K562 (cell line): ENCODE measurements around the gene DCAF6. TPM values are rescaled to one million over a fixed set of nuclear protein-coding genes. Genes with fewer than 3 reads are reported as not detected.

Experiments
- CBX8 ChIP-seq: fragments of 200-600 bp; sonication (generic); IDR thresholded peaks from 2 replicates; pipeline ENCODE4 v1.6.1; 2012; ENCODE audit warnings: borderline replicate concordance, mixed run types, low read depth, mild to moderate bottlenecking, moderate library complexity, mixed read lengths, low read length, control low read depth, inconsistent platforms; ENCODE audit not compliant: poor library complexity, severe bottlenecking; ENCODE audit errors: extremely low read depth
- ID3 ChIP-seq, 2 experiments: fragments of 250-450 bp in 1 of 2; fragments of 450-650 bp in 1 of 2; sonication (Bioruptor Pico) in 1 of 2; IDR thresholded peaks; 2 replicates each; pipeline versions ENCODE4 v1.6.1 to v1.8.0; 2016 to 2021; ENCODE audit warnings: mild to moderate bottlenecking in 2 of 2, moderate library complexity in 2 of 2, missing compliant biosample characterization in 1 of 2, missing genetic modification characterization in 1 of 2
- NFE2L1 ChIP-seq: fragments of 450-650 bp; IDR thresholded peaks from 2 replicates; pipeline ENCODE4 v1.6.1; 2016; ENCODE audit warnings: missing genetic modification characterization, low read depth, mild to moderate bottlenecking, missing compliant biosample characterization, moderate library complexity, borderline replicate concordance
- POLR2A ChIP-seq: fragments of 450-650 bp; conservative IDR thresholded peaks from 2 replicates; pipeline ENCODE4 v1.6.1; 2016
- ZNF507 ChIP-seq: conservative IDR thresholded peaks from 2 replicates; pipeline ENCODE4 v1.6.1; 2017; ENCODE audit warnings: missing genetic modification characterization, missing compliant biosample characterization
- polyA plus RNA-seq, 8 experiments: library from polyadenylated mRNA; depleted of rRNA in 4 of 8; stranded (reverse) in 5 of 8; unstranded in 3 of 8; fragments of >200 nt; fragmentation: Nextera tagmentation in 2 of 8; fragmentation: Illumina TruSeq in 1 of 8; extraction: Ambion mirVana in 2 of 8; extraction: Trizol in 1 of 8; gene quantifications; 2 replicates each; pipeline versions ENCODE4 v1.2.1 to v1.2.3, GENCODE V29; 2011 to 2014; ENCODE audit warnings: inconsistent platforms in 1 of 8, missing spikeins in 1 of 8
- total RNA-seq, 7 experiments: library from RNA; depleted of rRNA in 6 of 7; stranded (reverse); fragments of >200 nt in 6 of 7; fragmentation: Illumina TruSeq in 2 of 7; extraction: Trizol in 2 of 7; gene quantifications; 2 replicates each; pipeline versions ENCODE4 v1.2.1 to v1.2.3, GENCODE V29; 2011 to 2021; ENCODE audit warnings: low replicate concordance in 1 of 7
- TF ChIP-seq, protein P1 (sequence below): fragments of 200-600 bp; sonication (generic); IDR thresholded peaks from one replicate; pipeline ENCODE4 v1.6.1; 2012; ENCODE audit warnings: mild to moderate bottlenecking, low read depth, low read length, inconsistent platforms
- TF ChIP-seq, protein P2 (sequence below): fragments of 250-450 bp; sonication (Bioruptor Pico); IDR thresholded peaks from 2 replicates; pipeline ENCODE4 v1.5.0; 2021
- TF ChIP-seq, protein P3 (sequence below), 2 experiments: IDR thresholded peaks in 1 of 2; conservative IDR thresholded peaks in 1 of 2; 2 replicates each; pipeline ENCODE4 v1.6.1; 2016; ENCODE audit warnings: low read depth in 2 of 2, mild to moderate bottlenecking in 1 of 2, missing compliant biosample characterization in 1 of 2, missing genetic modification characterization in 1 of 2, moderate library complexity in 1 of 2

Gene DCAF6
- total and polyA plus RNA-seq, 9 of the 15 experiments (the other 6 are each of a cell fraction or from before 2014, with no cell fraction given) = 19.1 to 102 (median 46.3) TPM

GRCh38 chr1:167984886-167985489, 48.5 kb downstream of the DCAF6 start (continued):
- TF ChIP-seq NFE2L1 (tag) (no peak), CBX8 (no peak), ID3 (CRISPR knock-in tag; IDR thresholded peaks at IDR 0.05) (no peak), ID3 (tag; IDR thresholded peaks at IDR 0.05) (peak; percentile 91), POLR2A (peak; percentile 66), ZNF507 (tag) (no peak)
- TF ChIP-seq, protein P1, sequence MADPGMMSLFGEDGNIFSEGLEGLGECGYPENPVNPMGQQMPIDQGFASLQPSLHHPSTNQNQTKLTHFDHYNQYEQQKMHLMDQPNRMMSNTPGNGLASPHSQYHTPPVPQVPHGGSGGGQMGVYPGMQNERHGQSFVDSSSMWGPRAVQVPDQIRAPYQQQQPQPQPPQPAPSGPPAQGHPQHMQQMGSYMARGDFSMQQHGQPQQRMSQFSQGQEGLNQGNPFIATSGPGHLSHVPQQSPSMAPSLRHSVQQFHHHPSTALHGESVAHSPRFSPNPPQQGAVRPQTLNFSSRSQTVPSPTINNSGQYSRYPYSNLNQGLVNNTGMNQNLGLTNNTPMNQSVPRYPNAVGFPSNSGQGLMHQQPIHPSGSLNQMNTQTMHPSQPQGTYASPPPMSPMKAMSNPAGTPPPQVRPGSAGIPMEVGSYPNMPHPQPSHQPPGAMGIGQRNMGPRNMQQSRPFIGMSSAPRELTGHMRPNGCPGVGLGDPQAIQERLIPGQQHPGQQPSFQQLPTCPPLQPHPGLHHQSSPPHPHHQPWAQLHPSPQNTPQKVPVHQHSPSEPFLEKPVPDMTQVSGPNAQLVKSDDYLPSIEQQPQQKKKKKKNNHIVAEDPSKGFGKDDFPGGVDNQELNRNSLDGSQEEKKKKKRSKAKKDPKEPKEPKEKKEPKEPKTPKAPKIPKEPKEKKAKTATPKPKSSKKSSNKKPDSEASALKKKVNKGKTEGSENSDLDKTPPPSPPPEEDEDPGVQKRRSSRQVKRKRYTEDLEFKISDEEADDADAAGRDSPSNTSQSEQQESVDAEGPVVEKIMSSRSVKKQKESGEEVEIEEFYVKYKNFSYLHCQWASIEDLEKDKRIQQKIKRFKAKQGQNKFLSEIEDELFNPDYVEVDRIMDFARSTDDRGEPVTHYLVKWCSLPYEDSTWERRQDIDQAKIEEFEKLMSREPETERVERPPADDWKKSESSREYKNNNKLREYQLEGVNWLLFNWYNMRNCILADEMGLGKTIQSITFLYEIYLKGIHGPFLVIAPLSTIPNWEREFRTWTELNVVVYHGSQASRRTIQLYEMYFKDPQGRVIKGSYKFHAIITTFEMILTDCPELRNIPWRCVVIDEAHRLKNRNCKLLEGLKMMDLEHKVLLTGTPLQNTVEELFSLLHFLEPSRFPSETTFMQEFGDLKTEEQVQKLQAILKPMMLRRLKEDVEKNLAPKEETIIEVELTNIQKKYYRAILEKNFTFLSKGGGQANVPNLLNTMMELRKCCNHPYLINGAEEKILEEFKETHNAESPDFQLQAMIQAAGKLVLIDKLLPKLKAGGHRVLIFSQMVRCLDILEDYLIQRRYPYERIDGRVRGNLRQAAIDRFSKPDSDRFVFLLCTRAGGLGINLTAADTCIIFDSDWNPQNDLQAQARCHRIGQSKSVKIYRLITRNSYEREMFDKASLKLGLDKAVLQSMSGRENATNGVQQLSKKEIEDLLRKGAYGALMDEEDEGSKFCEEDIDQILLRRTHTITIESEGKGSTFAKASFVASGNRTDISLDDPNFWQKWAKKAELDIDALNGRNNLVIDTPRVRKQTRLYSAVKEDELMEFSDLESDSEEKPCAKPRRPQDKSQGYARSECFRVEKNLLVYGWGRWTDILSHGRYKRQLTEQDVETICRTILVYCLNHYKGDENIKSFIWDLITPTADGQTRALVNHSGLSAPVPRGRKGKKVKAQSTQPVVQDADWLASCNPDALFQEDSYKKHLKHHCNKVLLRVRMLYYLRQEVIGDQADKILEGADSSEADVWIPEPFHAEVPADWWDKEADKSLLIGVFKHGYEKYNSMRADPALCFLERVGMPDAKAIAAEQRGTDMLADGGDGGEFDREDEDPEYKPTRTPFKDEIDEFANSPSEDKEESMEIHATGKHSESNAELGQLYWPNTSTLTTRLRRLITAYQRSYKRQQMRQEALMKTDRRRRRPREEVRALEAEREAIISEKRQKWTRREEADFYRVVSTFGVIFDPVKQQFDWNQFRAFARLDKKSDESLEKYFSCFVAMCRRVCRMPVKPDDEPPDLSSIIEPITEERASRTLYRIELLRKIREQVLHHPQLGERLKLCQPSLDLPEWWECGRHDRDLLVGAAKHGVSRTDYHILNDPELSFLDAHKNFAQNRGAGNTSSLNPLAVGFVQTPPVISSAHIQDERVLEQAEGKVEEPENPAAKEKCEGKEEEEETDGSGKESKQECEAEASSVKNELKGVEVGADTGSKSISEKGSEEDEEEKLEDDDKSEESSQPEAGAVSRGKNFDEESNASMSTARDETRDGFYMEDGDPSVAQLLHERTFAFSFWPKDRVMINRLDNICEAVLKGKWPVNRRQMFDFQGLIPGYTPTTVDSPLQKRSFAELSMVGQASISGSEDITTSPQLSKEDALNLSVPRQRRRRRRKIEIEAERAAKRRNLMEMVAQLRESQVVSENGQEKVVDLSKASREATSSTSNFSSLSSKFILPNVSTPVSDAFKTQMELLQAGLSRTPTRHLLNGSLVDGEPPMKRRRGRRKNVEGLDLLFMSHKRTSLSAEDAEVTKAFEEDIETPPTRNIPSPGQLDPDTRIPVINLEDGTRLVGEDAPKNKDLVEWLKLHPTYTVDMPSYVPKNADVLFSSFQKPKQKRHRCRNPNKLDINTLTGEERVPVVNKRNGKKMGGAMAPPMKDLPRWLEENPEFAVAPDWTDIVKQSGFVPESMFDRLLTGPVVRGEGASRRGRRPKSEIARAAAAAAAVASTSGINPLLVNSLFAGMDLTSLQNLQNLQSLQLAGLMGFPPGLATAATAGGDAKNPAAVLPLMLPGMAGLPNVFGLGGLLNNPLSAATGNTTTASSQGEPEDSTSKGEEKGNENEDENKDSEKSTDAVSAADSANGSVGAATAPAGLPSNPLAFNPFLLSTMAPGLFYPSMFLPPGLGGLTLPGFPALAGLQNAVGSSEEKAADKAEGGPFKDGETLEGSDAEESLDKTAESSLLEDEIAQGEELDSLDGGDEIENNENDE = no peak
- TF ChIP-seq, protein P2, sequence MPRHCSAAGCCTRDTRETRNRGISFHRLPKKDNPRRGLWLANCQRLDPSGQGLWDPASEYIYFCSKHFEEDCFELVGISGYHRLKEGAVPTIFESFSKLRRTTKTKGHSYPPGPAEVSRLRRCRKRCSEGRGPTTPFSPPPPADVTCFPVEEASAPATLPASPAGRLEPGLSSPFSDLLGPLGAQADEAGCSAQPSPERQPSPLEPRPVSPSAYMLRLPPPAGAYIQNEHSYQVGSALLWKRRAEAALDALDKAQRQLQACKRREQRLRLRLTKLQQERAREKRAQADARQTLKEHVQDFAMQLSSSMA (CRISPR knock-in tag) = no peak
- TF ChIP-seq, protein P3, sequence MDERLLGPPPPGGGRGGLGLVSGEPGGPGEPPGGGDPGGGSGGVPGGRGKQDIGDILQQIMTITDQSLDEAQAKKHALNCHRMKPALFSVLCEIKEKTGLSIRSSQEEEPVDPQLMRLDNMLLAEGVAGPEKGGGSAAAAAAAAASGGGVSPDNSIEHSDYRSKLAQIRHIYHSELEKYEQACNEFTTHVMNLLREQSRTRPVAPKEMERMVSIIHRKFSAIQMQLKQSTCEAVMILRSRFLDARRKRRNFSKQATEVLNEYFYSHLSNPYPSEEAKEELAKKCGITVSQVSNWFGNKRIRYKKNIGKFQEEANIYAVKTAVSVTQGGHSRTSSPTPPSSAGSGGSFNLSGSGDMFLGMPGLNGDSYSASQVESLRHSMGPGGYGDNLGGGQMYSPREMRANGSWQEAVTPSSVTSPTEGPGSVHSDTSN (CRISPR knock-in tag; IDR thresholded peaks at IDR 0.05; ENCODE audit: low read depth) = no peak
- TF ChIP-seq, protein P3 (tag; conservative IDR thresholded peaks at IDR 0.05; ENCODE audit: low read depth) = no peak
